Measurements from ENCODE around the gene RNF26. TPM values are rescaled to one million over a fixed set of nuclear protein-coding genes. Genes with fewer than 3 reads are reported as not detected.

RNF26 gene
- total and polyA plus RNA-seq, 2 of the 13 experiments (the other 11 are each of a cell fraction or from before 2014, with no cell fraction given) = 11.9 to 26.3 TPM

- intact Hi-C loops (cut with micrococcal nuclease; ENCODE audit: unreplicated experiment) = loop anchor here (2.0 kb wide), 1 partner anchor 93 kb away; no protein-coding TSS in a partner anchor
- H3K27me3 ChIP-seq (ENCODE audit: control insufficient read depth in 1 of 2, insufficient read depth in 2 of 2, low read length in 2 of 2) = no peaks in the 10 kb centered on the region; a peak in 1 of 5 replicates
- peak within 1 kb of the TSS; percentile 21 for H2AFZ ChIP-seq (ENCODE audit: low read length)
- peak; percentile 73 for FAIRE-seq
- ATAC-seq = peak; percentile 88
- no peaks in the 10 kb centered on the region for H3K9me3 ChIP-seq (ENCODE audit: low read length)
- peak; percentile 93 for DNase-seq (ENCODE audit: low spot score)
- ChIA-PET CTCF (ENCODE audit: low intra/inter-chr PET ratio, low total read pairs) (interaction anchor here (1.0 to 2.1 kb wide), 2 partner anchors 21 to 43 kb away, joined by 3 to 13 read pairs; no protein-coding TSS in a partner anchor), POLR2A (interaction anchor here (0.6 to 3.6 kb wide), 13 partner anchors 9 to 296 kb away, joined by 3 to 28 read pairs (median 5); partner anchors contain the start of genes C1QTNF5, HMBS and MCAM)
- H3K36me3 ChIP-seq (replicated peaks in 1 of 2; ENCODE audit: control insufficient read depth in 1 of 2, insufficient read depth in 2 of 2, low read length in 2 of 2) = no peaks in the 10 kb centered on the region
- peak within 1 kb of the TSS; percentile 77 for H3K9ac ChIP-seq (ENCODE audit: insufficient read depth, low read depth, low read length)
- WGBS (ENCODE audit: low lambda C conversion rate) = 1% methylated on average over 24 of the region's 54 CpGs
- H3K79me2 ChIP-seq (ENCODE audit: insufficient read depth, low read length) = peaks cover 12% of the 10 kb centered on the region
- peak within 1 kb of the TSS; percentile 67 to 82 (median 68) for H3K4me3 ChIP-seq (replicated peaks in 1 of 3; ENCODE audit: insufficient read depth in 1 of 3, low read depth in 2 of 3, low read length in 3 of 3)
- peak within 1 kb of the TSS; percentile 98 for H3K4me2 ChIP-seq (ENCODE audit: low read depth, low read length)
- peaks cover 70% of the 10 kb centered on the region for H3K4me1 ChIP-seq (ENCODE audit: insufficient read depth, low read length)
- in situ Hi-C loops (cut with HindIII; ENCODE audit: extremely low pct_ligation_motif_present, low pct_unique_long_range_greater_than_20kb) = no loop called here
- H3K27ac ChIP-seq (ENCODE audit: extremely low read length, insufficient read depth, low read length) = peak within 1 kb of the TSS; percentile 76
- H4K20me1 ChIP-seq (ENCODE audit: insufficient read depth, low read length) = no peaks in the 10 kb centered on the region
- BruUV-seq (replicated peaks) = no TSS peak
- TF ChIP-seq ZNF432 (CRISPR knock-in tag; IDR thresholded peaks at IDR 0.05; ENCODE audit: borderline replicate concordance) (no peak), ZNF33B (CRISPR knock-in tag; IDR thresholded peaks at IDR 0.05) (no peak), STAG1 (CRISPR knock-in tag; IDR thresholded peaks at IDR 0.05) (peak; percentile 69), TEAD3 (CRISPR knock-in tag; optimal IDR thresholded peaks at IDR 0.05; ENCODE audit: borderline replicate concordance) (peak; percentile 52), ZNF280B (CRISPR knock-in tag; IDR thresholded peaks at IDR 0.05; ENCODE audit: borderline replicate concordance) (peak; percentile 41; the same call in 1 of the 2 replicates), RARA (CRISPR knock-in tag; IDR thresholded peaks at IDR 0.05) (no peak), ZNF704 (CRISPR knock-in tag; IDR thresholded peaks at IDR 0.05; ENCODE audit: borderline replicate concordance) (no peak), CEBPG (CRISPR knock-in tag; IDR thresholded peaks at IDR 0.05) (peak; percentile 41), ZNF564 (CRISPR knock-in tag; IDR thresholded peaks at IDR 0.05) (no peak), KAT7 (CRISPR knock-in tag; IDR thresholded peaks at IDR 0.05; ENCODE audit: borderline replicate concordance) (peak; percentile 48; the same call in 1 of the 2 replicates), ZNF329 (CRISPR knock-in tag; IDR thresholded peaks at IDR 0.05; ENCODE audit: low read depth) (no peak), ZNF567 (CRISPR knock-in tag; IDR thresholded peaks at IDR 0.05; ENCODE audit: borderline replicate concordance) (no peak), PRMT3 (CRISPR knock-in tag; IDR thresholded peaks at IDR 0.05; ENCODE audit: borderline replicate concordance, low read depth) (no peak), ZNF143 (CRISPR knock-in tag; IDR thresholded peaks at IDR 0.05) (no peak), ZNF589 (CRISPR knock-in tag; conservative IDR thresholded peaks at IDR 0.05) (peak; percentile 39; the same call in 1 of the 2 replicates), SMARCC2 (IDR thresholded peaks at IDR 0.05) (no peak), ZSCAN12 (CRISPR knock-in tag; IDR thresholded peaks at IDR 0.05) (0 out of 2 replicates have a peak, but pooled peaks have one; percentile 22)
- TF ChIP-seq, protein P1, sequence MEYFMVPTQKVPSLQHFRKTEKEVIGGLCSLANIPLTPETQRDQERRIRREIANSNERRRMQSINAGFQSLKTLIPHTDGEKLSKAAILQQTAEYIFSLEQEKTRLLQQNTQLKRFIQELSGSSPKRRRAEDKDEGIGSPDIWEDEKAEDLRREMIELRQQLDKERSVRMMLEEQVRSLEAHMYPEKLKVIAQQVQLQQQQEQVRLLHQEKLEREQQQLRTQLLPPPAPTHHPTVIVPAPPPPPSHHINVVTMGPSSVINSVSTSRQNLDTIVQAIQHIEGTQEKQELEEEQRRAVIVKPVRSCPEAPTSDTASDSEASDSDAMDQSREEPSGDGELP (IDR thresholded peaks at IDR 0.05; ENCODE audit: borderline replicate concordance, low read depth) = peak; percentile 97
- TF ChIP-seq, protein P2, sequence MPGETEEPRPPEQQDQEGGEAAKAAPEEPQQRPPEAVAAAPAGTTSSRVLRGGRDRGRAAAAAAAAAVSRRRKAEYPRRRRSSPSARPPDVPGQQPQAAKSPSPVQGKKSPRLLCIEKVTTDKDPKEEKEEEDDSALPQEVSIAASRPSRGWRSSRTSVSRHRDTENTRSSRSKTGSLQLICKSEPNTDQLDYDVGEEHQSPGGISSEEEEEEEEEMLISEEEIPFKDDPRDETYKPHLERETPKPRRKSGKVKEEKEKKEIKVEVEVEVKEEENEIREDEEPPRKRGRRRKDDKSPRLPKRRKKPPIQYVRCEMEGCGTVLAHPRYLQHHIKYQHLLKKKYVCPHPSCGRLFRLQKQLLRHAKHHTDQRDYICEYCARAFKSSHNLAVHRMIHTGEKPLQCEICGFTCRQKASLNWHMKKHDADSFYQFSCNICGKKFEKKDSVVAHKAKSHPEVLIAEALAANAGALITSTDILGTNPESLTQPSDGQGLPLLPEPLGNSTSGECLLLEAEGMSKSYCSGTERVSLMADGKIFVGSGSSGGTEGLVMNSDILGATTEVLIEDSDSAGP (CRISPR knock-in tag; IDR thresholded peaks at IDR 0.05; ENCODE audit: borderline replicate concordance) = peak; percentile 92; the same call in 1 of the 2 replicates
Measured at GRCh38 chr11:119381181-119381988, 47.1 kb downstream of the RNF26 start, which contains the start of gene USP2. USP2 (minus strand) TSS chr11:119381690; CDS start chr11:119373480, 8,210 bp downstream.
